ENCODE data around the gene UAP1.

Gene UAP1

GRCh38 chr1:162561616-162562469, at the start of gene UAP1:
Gene UAP1, plus strand, starts transcription at chr1:162561722. Its CDS starts 4,347 bp downstream, at chr1:162566069.
- peak; percentile 46 for DNase-seq
- in situ Hi-C loops (cut with MboI; ENCODE audit: low pct_unique_long_range_greater_than_20kb, low sequenced_read_pairs) = no loop called here

- in situ Hi-C loops (cut with MboI; ENCODE audit: low pct_unique_long_range_greater_than_20kb, low sequenced_read_pairs) = no loop called here
- DNase-seq = no peak
These were observed 34.2 kb upstream of the UAP1 start for GRCh38 chr1:162527314-162527713.

- DNase-seq = no peak
- in situ Hi-C loops (cut with MboI; ENCODE audit: low pct_unique_long_range_greater_than_20kb, low sequenced_read_pairs) = no loop called here
These were observed 31.1 kb upstream of the UAP1 start for GRCh38 chr1:162530307-162530987.

- no peak for DNase-seq
- in situ Hi-C loops (cut with MboI; ENCODE audit: low pct_unique_long_range_greater_than_20kb, low sequenced_read_pairs) = no loop called here
These were observed 30.6 kb upstream of the UAP1 start for GRCh38 chr1:162530988-162531319.

GRCh38 chr1:162535501-162535900, 26.0 kb upstream of the UAP1 start:
- in situ Hi-C loops (cut with MboI; ENCODE audit: low pct_unique_long_range_greater_than_20kb, low sequenced_read_pairs) = no loop called here

GRCh38 chr1:162536511-162536910, 25.0 kb upstream of the UAP1 start:
- no peak for DNase-seq
- in situ Hi-C loops (cut with MboI; ENCODE audit: low pct_unique_long_range_greater_than_20kb, low sequenced_read_pairs) = no loop called here

More at GRCh38 chr1:162535501-162535900, 26.0 kb upstream of the UAP1 start:
- DNase-seq = no peak

GRCh38 chr1:162537216-162537615, 24.3 kb upstream of the UAP1 start:
- no peak for DNase-seq
- in situ Hi-C loops (cut with MboI; ENCODE audit: low pct_unique_long_range_greater_than_20kb, low sequenced_read_pairs) = no loop called here

GRCh38 chr1:162538815-162539431, 22.6 kb upstream of the UAP1 start:
- in situ Hi-C loops (cut with MboI; ENCODE audit: low pct_unique_long_range_greater_than_20kb, low sequenced_read_pairs) = no loop called here
- no peak for DNase-seq

- DNase-seq = no peak
- in situ Hi-C loops (cut with MboI; ENCODE audit: low pct_unique_long_range_greater_than_20kb, low sequenced_read_pairs) = no loop called here
These were observed 19.8 kb upstream of the UAP1 start for GRCh38 chr1:162541619-162542141.

GRCh38 chr1:162543228-162543627, 18.3 kb upstream of the UAP1 start:
- in situ Hi-C loops (cut with MboI; ENCODE audit: low pct_unique_long_range_greater_than_20kb, low sequenced_read_pairs) = no loop called here
- no peak for DNase-seq

GRCh38 chr1:162548170-162548569, 13.4 kb upstream of the UAP1 start:
- in situ Hi-C loops (cut with MboI; ENCODE audit: low pct_unique_long_range_greater_than_20kb, low sequenced_read_pairs) = no loop called here
- no peak for DNase-seq

GRCh38 chr1:162549001-162549400, 12.5 kb upstream of the UAP1 start:
- DNase-seq = no peak
- in situ Hi-C loops (cut with MboI; ENCODE audit: low pct_unique_long_range_greater_than_20kb, low sequenced_read_pairs) = no loop called here

GRCh38 chr1:162550925-162551324, 10.6 kb upstream of the UAP1 start:
- in situ Hi-C loops (cut with MboI; ENCODE audit: low pct_unique_long_range_greater_than_20kb, low sequenced_read_pairs) = no loop called here
- DNase-seq = no peak

- no peak for DNase-seq
- in situ Hi-C loops (cut with MboI; ENCODE audit: low pct_unique_long_range_greater_than_20kb, low sequenced_read_pairs) = no loop called here
These were observed 9.4 kb upstream of the UAP1 start for GRCh38 chr1:162551969-162552683.

- in situ Hi-C loops (cut with MboI; ENCODE audit: low pct_unique_long_range_greater_than_20kb, low sequenced_read_pairs) = no loop called here
- no peak for DNase-seq
These were observed 8.8 kb upstream of the UAP1 start for GRCh38 chr1:162552684-162553252.

GRCh38 chr1:162554258-162554657, 7.3 kb upstream of the UAP1 start:
- DNase-seq = no peak
- in situ Hi-C loops (cut with MboI; ENCODE audit: low pct_unique_long_range_greater_than_20kb, low sequenced_read_pairs) = no loop called here

GRCh38 chr1:162557536-162557935, 4.0 kb upstream of the UAP1 start:
- DNase-seq = no peak
- in situ Hi-C loops (cut with MboI; ENCODE audit: low pct_unique_long_range_greater_than_20kb, low sequenced_read_pairs) = no loop called here

- in situ Hi-C loops (cut with MboI; ENCODE audit: low pct_unique_long_range_greater_than_20kb, low sequenced_read_pairs) = no loop called here
- no peak for DNase-seq
These were observed 1.1 kb upstream of the UAP1 start for GRCh38 chr1:162560303-162561036.
